Peyer's patch (tissue), 4 donors: ENCODE measurements around the gene SSU72. TPM values are rescaled to one million over a fixed set of nuclear protein-coding genes. Genes with fewer than 3 reads are reported as not detected.

ENCODE experiments used
- DNase-seq, 3 donors: peaks; one replicate each; pipeline ENCODE4 v3.0.0-alpha.2; 2017 to 2019
- H3K27ac ChIP-seq, 4 donors: fragments of 200-600 bp; sonication (generic); one replicate each; pipeline ENCODE4 v1.5.1; 2016 to 2019
- H3K27me3 ChIP-seq, 2 donors: fragments of 200-600 bp; sonication (generic); one replicate each; pipeline ENCODE4 v1.5.1; 2019
- H3K36me3 ChIP-seq, 3 donors: fragments of 200-600 bp; sonication (generic); one replicate each; pipeline ENCODE4 v1.5.1; 2016 to 2019
- H3K4me1 ChIP-seq, 4 donors: fragments of 200-600 bp; sonication (generic); one replicate each; pipeline ENCODE4 v1.5.1; 2016 to 2019
- H3K4me3 ChIP-seq, 4 donors: fragments of 200-600 bp; sonication (generic); 1 replicate in 3 of 4; 2 replicates in 1 of 4; pipeline ENCODE4 v1.5.1; 2016 to 2019; ENCODE audit warnings: mild to moderate bottlenecking in 1 of 4
- H3K9me3 ChIP-seq, 4 donors: fragments of 200-600 bp; sonication (generic); one replicate each; pipeline ENCODE4 v1.5.1; 2016 to 2019; ENCODE audit warnings: mild to moderate bottlenecking in 1 of 4
- CTCF ChIP-seq, 6 experiments: fragments of 450-650 bp in 4 of 6; fragments of 200-600 bp in 2 of 6; sonication (generic) in 1 of 6; IDR thresholded peaks; one replicate each; pipeline ENCODE4 v1.5.1; 2017 to 2019; ENCODE audit warnings: antibody characterized with exemption in 6 of 6, mild to moderate bottlenecking in 3 of 6, moderate library complexity in 1 of 6
- POLR2A ChIP-seq, 2 donors: fragments of 450-650 bp; IDR thresholded peaks; one replicate each; pipeline ENCODE4 v1.5.1; 2017; ENCODE audit warnings: antibody characterized with exemption in 2 of 2, mild to moderate bottlenecking in 2 of 2, moderate library complexity in 2 of 2
- total RNA-seq, 4 donors: library from RNA; depleted of rRNA; stranded (reverse); fragments of >200 nt; gene quantifications; one replicate each; pipeline ENCODE4 v1.1.0, GENCODE V29; 2016

SSU72 gene
- total RNA-seq, 4 donors from 2014 or later: 146 to 182 (median 163) TPM

- peaks cover 0 to 12% (median 7%) of the 10 kb centered on the region in 4 donors for H3K4me1 ChIP-seq
- peaks cover 0 to 15% (median 0%) of the 10 kb centered on the region in 3 donors for H3K36me3 ChIP-seq
- H3K27ac ChIP-seq: no peak overlapping the region
- no peaks in the 10 kb centered on the region for H3K27me3 ChIP-seq
- no peaks in the 10 kb centered on the region for H3K9me3 ChIP-seq
- no peak for TF ChIP-seq POLR2A (IDR thresholded peaks at IDR 0.05)
- TF ChIP-seq CTCF (IDR thresholded peaks at IDR 0.05): no peak
- no peak for DNase-seq
- H3K4me3 ChIP-seq: no peak overlapping the region
These were observed 46.7 kb upstream of the SSU72 start for GRCh38 chr1:1621173-1622009.

GRCh38 chr1:1620433-1621139 lies 45.9 kb upstream of the SSU72 start:
- H3K9me3 ChIP-seq: no peaks in the 10 kb centered on the region
- H3K4me1 ChIP-seq: peaks cover 0 to 14% (median 9%) of the 10 kb centered on the region in 4 donors
- DNase-seq: no peak
- H3K27ac ChIP-seq: no peak overlapping the region
- no peak overlapping the region for H3K4me3 ChIP-seq
- TF ChIP-seq CTCF (IDR thresholded peaks at IDR 0.05) (no peak), POLR2A (IDR thresholded peaks at IDR 0.05) (no peak)
- H3K27me3 ChIP-seq: no peaks in the 10 kb centered on the region
- H3K36me3 ChIP-seq: peaks cover 0 to 15% (median 0%) of the 10 kb centered on the region in 3 donors

- Histone ChIP-seq H3K9me3 (no peaks in the 10 kb centered on the region), H3K4me3 (no peak overlapping the region), H3K27ac (no peak overlapping the region), H3K36me3 (peaks cover 0 to 15% (median 0%) of the 10 kb centered on the region in 3 donors), H3K4me1 (peaks cover 0 to 14% (median 10%) of the 10 kb centered on the region in 4 donors), H3K27me3 (no peaks in the 10 kb centered on the region)
- DNase-seq: no peak
- TF ChIP-seq CTCF (IDR thresholded peaks at IDR 0.05): peak in 1 of 6 experiments; percentile 15
- no peak for TF ChIP-seq POLR2A (IDR thresholded peaks at IDR 0.05)
These were observed 45.3 kb upstream of the SSU72 start for GRCh38 chr1:1619917-1620361.

- H3K9me3 ChIP-seq: no peaks in the 10 kb centered on the region
- H3K4me1 ChIP-seq: peaks cover 0 to 26% (median 14%) of the 10 kb centered on the region in 4 donors
- TF ChIP-seq POLR2A (IDR thresholded peaks at IDR 0.05) (no peak), CTCF (IDR thresholded peaks at IDR 0.05) (no peak)
- no peak overlapping the region for H3K27ac ChIP-seq
- H3K36me3 ChIP-seq: peaks cover 0 to 15% (median 0%) of the 10 kb centered on the region in 3 donors
- DNase-seq: no peak
- H3K27me3 ChIP-seq: no peaks in the 10 kb centered on the region
- no peak overlapping the region for H3K4me3 ChIP-seq
These were observed 43.9 kb upstream of the SSU72 start for GRCh38 chr1:1618396-1619068.

- no peak for TF ChIP-seq CTCF (IDR thresholded peaks at IDR 0.05)
- TF ChIP-seq POLR2A (IDR thresholded peaks at IDR 0.05): no peak
- Histone ChIP-seq H3K27me3 (no peaks in the 10 kb centered on the region), H3K4me3 (no peak overlapping the region), H3K9me3 (no peaks in the 10 kb centered on the region), H3K4me1 (peaks cover 0 to 29% (median 14%) of the 10 kb centered on the region in 4 donors), H3K36me3 (peaks cover 0 to 15% (median 0%) of the 10 kb centered on the region in 3 donors), H3K27ac (no peak overlapping the region)
- DNase-seq: no peak
These were observed 43.3 kb upstream of the SSU72 start for GRCh38 chr1:1617925-1618324.
